Stimulated activated memory B cell treated with anti-CD40 and anti-IgM and Interleukin-4, amounts not matched to agents 10 μg/mL and 1 μg/mL and 100 μg/mL, for 72 hours (primary cell): ENCODE data around the gene ADRA2B.
"Not testable (repeated sequence)": the region's sequence is repeated elsewhere in the genome, so short reads cannot be mapped to it uniquely, and the experiment has no call there.

Experiments
- ATAC-seq: fragments of 150-1000 bp; cut with Tn5 transposase; 2 replicates; pipeline ENCODE4 v1.10.0; 2021
- H3K27ac Mint-ChIP-seq: one replicate; pipeline ENCODE4 v1.8.0; 2022; ENCODE audit warnings: mild to moderate bottlenecking, mixed read lengths
- H3K27me3 Mint-ChIP-seq: one replicate; pipeline ENCODE4 v1.8.0; 2022; ENCODE audit warnings: mixed read lengths
- H3K36me3 Mint-ChIP-seq: one replicate; pipeline ENCODE4 v1.8.0; 2022; ENCODE audit warnings: mixed read lengths
- H3K4me1 Mint-ChIP-seq: one replicate; pipeline ENCODE4 v1.8.0; 2022; ENCODE audit warnings: mixed read lengths
- H3K4me3 Mint-ChIP-seq: one replicate; pipeline ENCODE4 v1.8.0; 2022; ENCODE audit warnings: mild to moderate bottlenecking, moderate library complexity, mixed read lengths
- H3K9me3 Mint-ChIP-seq: one replicate; pipeline ENCODE4 v1.8.0; 2022; ENCODE audit warnings: mixed read lengths

Gene ADRA2B

DNA sequence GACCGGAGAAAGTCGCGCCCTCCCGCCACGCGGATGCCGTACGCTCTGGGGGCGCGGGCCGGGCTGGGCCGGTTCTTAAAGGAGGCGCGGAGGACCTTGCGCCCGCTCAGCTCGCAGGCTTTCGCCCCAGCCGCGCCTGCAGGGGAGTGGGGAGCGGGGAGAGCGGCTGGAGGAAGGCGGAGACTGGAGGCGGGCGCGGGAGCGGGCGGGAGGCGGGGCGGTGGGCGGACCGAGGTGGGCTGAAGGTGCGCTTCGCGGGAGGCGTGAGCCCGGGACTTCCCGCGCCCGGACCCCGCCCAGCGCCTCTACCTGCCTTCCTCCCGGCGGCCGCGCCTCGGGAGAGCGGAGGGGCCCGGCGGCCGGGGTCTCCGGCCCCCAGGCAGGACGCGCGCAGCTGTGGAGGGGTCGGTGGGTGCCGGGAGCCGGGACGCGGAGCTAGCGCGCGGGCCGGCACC is at the start of gene ADRA2B:
Gene ADRA2B (minus strand): TSS at position 148 of the 455 bp plus-strand sequence. CDS start 422 bp downstream, outside the sequence.
- peaks cover 42% of the 10 kb centered on the region for H3K4me1 Mint-ChIP-seq
- H3K9me3 Mint-ChIP-seq, result no peaks in the 10 kb centered on the region
- ATAC-seq, result peak; percentile 75
- peak within 1 kb of the TSS; percentile 73 for H3K4me3 Mint-ChIP-seq
- H3K27me3 Mint-ChIP-seq, result peaks cover 50% of the 10 kb centered on the region
- H3K36me3 Mint-ChIP-seq, result no peaks in the 10 kb centered on the region
- no peak within 1 kb of the TSS for H3K27ac Mint-ChIP-seq

DNA sequence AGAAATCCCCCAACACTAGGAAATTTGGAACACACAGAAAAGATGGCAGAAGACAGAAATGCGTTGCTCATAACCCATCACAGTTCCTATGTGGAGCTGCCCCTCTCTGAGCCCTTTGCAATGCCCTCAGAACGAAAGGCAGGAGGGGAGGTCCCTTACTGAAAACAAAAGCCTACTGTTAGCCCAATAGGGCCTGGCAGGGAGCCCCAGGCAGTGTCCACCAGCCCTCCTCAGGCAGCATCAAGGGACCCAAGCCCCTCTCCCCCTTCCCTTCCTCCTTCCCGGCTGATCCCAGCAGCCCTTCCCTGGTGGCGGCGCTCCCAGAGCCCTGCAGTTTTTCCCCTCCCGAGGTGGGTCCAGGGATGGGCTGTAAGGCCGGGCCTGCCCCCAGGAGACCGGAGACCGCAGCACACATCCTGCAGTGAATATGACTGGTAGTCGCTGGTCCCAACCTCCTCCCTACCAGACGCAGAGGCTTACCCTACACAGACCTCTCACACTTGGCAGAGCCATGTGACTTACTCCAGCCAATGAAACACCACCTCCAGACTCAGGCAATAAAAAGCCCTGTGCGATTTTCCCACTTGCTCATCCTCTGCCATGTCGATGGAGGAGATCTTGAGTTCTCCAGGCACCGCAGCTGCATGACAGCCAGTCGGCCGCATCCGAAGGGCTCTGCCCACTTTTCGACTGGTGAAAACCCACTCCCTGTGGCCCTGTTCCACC is 48.3 kb upstream of the ADRA2B start:
- Mint-ChIP-seq H3K9me3 (peaks cover 4% of the 10 kb centered on the region), H3K4me3 (peak overlapping the region; percentile 92), H3K27me3 (no peaks in the 10 kb centered on the region), H3K36me3 (no peaks in the 10 kb centered on the region), H3K27ac (peak overlapping the region; percentile 98), H3K4me1 (peaks cover 50% of the 10 kb centered on the region)
- ATAC-seq, result peak; percentile 91

- Mint-ChIP-seq H3K9me3 (peaks cover 4% of the 10 kb centered on the region), H3K4me3 (peak overlapping the region; percentile 92), H3K4me1 (peaks cover 54% of the 10 kb centered on the region), H3K27me3 (no peaks in the 10 kb centered on the region), H3K36me3 (no peaks in the 10 kb centered on the region), H3K27ac (peak overlapping the region; percentile 98)
- ATAC-seq, result peak; percentile 85
Observed at GRCh38 chr2:96163768-96164429, 47.5 kb upstream of the ADRA2B start.

- H3K36me3 Mint-ChIP-seq, result no peaks in the 10 kb centered on the region
- peaks cover 4% of the 10 kb centered on the region for H3K9me3 Mint-ChIP-seq
- peak overlapping the region; percentile 98 for H3K27ac Mint-ChIP-seq
- no peaks in the 10 kb centered on the region for H3K27me3 Mint-ChIP-seq
- peak overlapping the region; percentile 92 for H3K4me3 Mint-ChIP-seq
- peak; percentile 1 for ATAC-seq
- peaks cover 56% of the 10 kb centered on the region for H3K4me1 Mint-ChIP-seq
Observed at GRCh38 chr2:96163415-96163767, 47.0 kb upstream of the ADRA2B start.

DNA sequence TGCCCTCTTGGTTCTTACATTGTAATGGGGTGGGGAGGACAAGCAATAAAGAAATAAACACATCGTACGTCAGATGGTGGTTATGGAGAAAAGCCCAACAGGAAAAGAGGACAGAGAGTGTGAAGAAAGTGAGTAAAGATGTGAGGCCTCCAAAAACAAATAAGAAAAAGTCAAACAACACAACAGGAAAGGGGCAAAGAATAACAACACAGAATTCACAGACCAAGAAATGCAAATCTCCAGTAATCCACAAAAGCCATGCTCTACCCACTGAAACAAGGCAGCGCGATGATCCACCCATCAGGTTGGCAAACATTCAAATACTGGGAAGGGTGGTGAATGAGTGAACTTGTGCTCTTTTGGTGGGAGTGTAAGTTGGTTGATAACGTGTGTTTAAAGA is 45.5 kb upstream of the ADRA2B start:
- ATAC-seq, result no peak
- H3K36me3 Mint-ChIP-seq, result no peaks in the 10 kb centered on the region
- peak overlapping the region; percentile 98 for H3K27ac Mint-ChIP-seq
- no peak overlapping the region for H3K4me3 Mint-ChIP-seq
- no peaks in the 10 kb centered on the region for H3K27me3 Mint-ChIP-seq
- peaks cover 71% of the 10 kb centered on the region for H3K4me1 Mint-ChIP-seq
- H3K9me3 Mint-ChIP-seq, result peaks cover 4% of the 10 kb centered on the region

DNA sequence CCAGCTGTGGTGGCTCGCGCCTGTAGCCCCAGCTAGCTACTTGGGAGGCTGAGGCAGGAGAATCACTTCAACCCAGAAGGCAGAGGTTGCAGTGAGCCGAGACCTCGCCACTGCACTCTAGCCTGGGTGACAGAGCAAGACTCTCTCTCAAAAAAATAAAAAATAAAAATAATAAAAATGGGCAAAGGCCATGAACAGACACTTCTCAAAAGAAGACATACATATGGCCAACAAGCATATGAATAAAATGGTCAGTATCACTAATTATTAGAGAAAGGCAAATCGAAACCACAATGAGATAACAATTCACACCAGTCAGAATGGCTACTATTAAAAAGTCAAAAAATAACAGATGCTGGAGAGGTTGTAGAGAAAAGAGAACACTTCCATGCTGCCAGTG is 44.0 kb upstream of the ADRA2B start:
- not testable (repeated sequence) for H3K9me3 Mint-ChIP-seq, H3K27me3 Mint-ChIP-seq, H3K36me3 Mint-ChIP-seq, H3K4me3 Mint-ChIP-seq, ATAC-seq
- H3K27ac Mint-ChIP-seq, result peak overlapping the region; percentile 92
- H3K4me1 Mint-ChIP-seq, result peaks cover 86% of the 10 kb centered on the region

DNA sequence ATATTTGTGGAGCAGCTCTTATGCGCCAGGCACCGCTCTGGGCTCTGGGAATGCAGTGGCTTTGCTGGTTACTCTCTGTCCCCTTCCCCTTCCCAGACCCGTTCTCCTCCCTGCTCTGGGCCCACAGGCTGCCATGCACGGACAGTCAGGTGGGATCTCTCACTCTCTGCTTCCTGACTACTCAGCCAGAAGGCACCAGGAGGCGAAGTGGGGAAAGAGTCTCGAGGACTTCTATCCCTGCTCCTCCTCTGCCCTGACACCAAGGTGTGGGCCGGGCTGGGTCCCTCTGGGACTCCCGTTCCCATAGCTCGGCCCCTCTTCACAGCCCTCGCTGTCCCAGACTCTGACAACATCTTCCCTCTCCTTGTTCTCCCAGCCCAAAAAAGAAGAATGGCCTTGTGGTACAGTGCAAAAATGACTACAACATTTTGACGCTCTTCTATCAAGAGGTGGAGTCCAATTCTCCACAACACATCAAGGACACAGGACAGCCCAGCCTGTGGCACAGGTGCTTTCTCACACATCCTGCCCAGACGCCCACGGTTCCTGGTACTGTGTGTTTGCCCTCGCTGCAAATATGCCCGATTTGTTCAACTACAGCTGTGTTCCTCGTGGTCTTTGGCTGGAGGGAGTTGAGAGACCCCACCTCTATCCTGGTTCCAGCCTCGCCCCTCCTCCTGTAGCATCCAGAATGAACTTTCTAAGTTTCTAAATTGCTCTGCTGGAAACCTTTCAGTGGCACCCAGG is 42.9 kb upstream of the ADRA2B start:
- peaks cover 85% of the 10 kb centered on the region for H3K4me1 Mint-ChIP-seq
- H3K9me3 Mint-ChIP-seq, result peaks cover 4% of the 10 kb centered on the region
- no peaks in the 10 kb centered on the region for H3K36me3 Mint-ChIP-seq
- no peaks in the 10 kb centered on the region for H3K27me3 Mint-ChIP-seq
- no peak for ATAC-seq
- H3K27ac Mint-ChIP-seq, result peak overlapping the region; percentile 92
- H3K4me3 Mint-ChIP-seq, result peak overlapping the region; percentile 43

- H3K4me3 Mint-ChIP-seq, result peak overlapping the region; percentile 38
- no peaks in the 10 kb centered on the region for H3K27me3 Mint-ChIP-seq
- peak overlapping the region; percentile 92 for H3K27ac Mint-ChIP-seq
- H3K36me3 Mint-ChIP-seq, result no peaks in the 10 kb centered on the region
- H3K9me3 Mint-ChIP-seq, result peaks cover 4% of the 10 kb centered on the region
- ATAC-seq, result no peak
- H3K4me1 Mint-ChIP-seq, result peaks cover 84% of the 10 kb centered on the region
Observed at GRCh38 chr2:96158554-96158940, 42.2 kb upstream of the ADRA2B start.

DNA sequence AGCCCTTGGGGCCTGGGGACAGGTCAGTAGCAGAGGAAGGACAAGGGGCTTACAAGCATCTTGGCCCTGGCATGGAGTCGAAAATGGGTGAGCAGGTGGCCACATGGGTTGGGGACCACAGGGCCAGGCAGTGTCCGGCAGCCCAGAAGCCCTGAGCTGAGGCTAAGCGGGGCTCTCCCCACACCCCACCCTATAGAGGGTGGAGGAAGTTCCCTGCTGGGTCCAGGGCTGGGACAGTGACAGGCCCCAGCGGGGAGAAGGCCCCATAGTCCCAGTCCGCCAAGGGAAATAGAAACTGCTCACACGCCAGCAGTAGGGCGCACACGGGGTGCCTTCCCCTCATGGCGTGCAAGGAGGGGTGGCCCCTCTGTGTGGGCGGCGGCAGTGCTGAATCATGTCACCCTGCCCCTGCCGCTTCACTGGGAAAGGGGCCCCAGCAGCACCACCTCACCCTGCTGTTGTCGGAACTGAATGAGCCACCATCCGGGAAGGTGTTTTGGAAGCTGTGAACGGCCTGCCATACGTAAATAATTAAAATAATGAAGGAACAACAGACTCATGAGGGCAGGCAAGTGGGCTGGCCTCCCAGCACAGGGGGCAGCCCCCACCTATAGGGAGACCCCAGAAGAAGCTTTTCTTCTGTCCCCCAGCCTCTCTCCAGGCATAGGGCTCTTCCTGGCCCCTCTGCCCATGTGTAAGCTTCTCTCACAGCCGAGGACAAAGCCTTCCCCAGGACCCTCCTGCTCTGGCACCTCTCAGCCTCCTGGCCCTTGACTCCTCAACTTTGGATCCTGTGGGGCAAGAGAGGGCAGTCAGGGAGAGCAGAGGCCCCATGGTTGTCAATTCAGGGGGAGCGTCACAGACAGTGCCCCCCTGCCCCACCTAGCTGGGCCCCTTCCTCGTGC is 41.5 kb upstream of the ADRA2B start:
- peak; percentile 88 for ATAC-seq
- Mint-ChIP-seq H3K27ac (peak overlapping the region; percentile 92), H3K9me3 (peaks cover 4% of the 10 kb centered on the region), H3K4me3 (peak overlapping the region; percentile 69), H3K36me3 (no peaks in the 10 kb centered on the region), H3K4me1 (peaks cover 81% of the 10 kb centered on the region), H3K27me3 (no peaks in the 10 kb centered on the region)

DNA sequence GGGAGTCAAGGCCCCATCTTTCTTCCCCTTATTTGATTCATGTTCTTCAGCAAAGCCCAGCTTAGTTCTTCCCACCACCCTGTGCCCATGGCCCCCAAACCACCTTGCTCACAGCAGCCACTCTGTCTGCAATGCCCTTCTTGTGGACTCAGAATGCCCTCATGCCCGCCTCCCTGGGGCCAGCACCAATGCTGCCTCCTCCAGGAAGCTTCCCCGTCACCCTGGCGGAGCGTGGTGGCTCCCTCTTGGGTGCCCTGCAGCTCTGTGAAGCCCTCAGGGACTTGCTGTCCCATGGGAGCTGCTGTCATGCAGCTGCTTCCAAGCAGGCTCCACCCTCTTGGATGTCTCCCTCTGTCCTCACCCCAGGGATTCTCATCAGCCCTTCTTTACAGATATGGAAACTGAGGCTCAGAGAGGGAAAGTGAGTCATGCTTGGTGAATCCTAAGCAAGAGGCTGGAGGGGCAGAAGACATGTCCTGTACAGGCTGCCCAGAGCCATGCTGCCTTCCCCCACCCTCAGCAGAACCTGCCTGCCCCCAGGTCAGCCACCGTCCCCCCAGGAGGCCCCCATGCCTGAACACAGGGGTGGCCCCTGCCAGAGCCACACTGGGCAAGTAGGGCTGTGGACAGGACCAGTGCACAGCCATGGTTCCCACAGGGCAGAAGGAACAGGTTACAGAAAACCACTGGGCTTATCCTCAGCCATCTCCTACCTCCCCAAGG is 40.7 kb upstream of the ADRA2B start:
- Mint-ChIP-seq H3K9me3 (peaks cover 4% of the 10 kb centered on the region), H3K4me3 (peak overlapping the region; percentile 69), H3K4me1 (peaks cover 76% of the 10 kb centered on the region), H3K27ac (peak overlapping the region; percentile 92), H3K36me3 (no peaks in the 10 kb centered on the region), H3K27me3 (no peaks in the 10 kb centered on the region)
- ATAC-seq, result peak; percentile 81

DNA sequence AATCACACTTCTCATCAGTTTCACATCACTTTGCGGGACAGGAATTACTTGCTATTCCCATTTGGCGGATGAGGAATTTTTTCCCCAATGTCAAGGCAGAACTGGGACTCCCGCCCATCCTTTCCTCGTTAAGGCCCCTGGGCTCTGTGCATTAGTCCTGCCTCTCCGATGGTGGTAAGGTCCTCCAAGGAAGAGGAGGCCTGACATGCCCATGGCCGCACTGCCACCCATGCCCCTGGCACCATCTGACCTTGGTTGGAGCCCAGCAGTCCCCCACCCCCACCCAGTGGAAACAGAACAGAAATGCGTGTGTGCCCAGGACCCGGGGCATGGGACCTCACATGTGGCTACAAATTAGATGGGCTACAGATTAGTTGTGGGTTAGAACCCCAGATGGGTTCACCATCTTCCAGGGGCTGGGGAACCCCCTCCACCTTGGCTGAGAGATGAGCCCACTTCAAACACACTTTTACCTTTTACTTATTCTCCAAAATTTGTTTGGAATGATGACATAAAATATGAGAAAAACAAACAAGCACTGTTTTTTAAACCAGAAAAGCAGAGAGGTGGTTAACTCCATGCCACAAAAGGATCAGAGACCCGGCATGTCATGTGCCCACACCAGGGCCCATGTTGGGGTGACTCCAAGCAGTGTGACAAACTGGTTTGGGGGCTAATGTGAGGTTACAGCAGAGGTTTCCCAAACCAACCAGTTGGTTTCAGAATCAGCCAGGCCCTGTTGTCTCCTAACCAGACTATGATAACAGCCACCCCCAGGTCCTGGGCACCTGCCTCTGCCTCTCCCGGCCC is 39.8 kb upstream of the ADRA2B start:
- Mint-ChIP-seq H3K36me3 (no peaks in the 10 kb centered on the region), H3K27ac (peak overlapping the region; percentile 92), H3K27me3 (no peaks in the 10 kb centered on the region), H3K4me3 (peak overlapping the region; percentile 69), H3K9me3 (peaks cover 4% of the 10 kb centered on the region), H3K4me1 (peaks cover 78% of the 10 kb centered on the region)
- ATAC-seq, result peak; percentile 3

GRCh38 chr2:96154506-96155380 is 38.4 kb upstream of the ADRA2B start:
- peak overlapping the region; percentile 92 for H3K27ac Mint-ChIP-seq
- H3K4me3 Mint-ChIP-seq, result no peak overlapping the region
- no peaks in the 10 kb centered on the region for H3K36me3 Mint-ChIP-seq
- no peaks in the 10 kb centered on the region for H3K27me3 Mint-ChIP-seq
- H3K4me1 Mint-ChIP-seq, result peaks cover 83% of the 10 kb centered on the region
- ATAC-seq, result no peak
- H3K9me3 Mint-ChIP-seq, result no peaks in the 10 kb centered on the region

DNA sequence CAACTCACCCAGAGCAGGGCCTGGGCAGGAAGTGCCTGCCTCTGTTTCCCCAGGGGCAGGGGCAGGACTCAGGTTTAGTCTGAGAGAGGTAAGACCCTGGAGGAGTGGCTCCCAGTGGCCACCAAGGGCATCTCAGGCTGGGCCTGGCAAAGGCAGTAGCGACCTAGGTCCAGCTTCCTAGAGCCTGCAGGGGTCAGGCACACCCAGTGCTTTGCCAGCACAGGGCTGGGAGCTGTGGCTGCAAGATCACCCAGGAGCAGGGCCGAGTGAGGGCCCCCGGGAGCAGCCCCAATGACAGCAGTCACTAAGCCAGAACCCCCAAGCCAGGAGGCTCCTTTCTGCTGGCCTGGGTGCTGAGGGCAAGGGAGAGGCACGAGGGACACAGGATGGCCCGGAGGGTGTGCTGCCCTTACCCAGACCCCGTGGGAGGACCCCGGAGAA is 37.6 kb upstream of the ADRA2B start:
- peaks cover 78% of the 10 kb centered on the region for H3K4me1 Mint-ChIP-seq

More for the DNA sequence above, 37.6 kb upstream of the ADRA2B start:
- H3K36me3 Mint-ChIP-seq, result no peaks in the 10 kb centered on the region
- H3K9me3 Mint-ChIP-seq, result no peaks in the 10 kb centered on the region
- no peaks in the 10 kb centered on the region for H3K27me3 Mint-ChIP-seq
- H3K4me3 Mint-ChIP-seq, result no peak overlapping the region
- ATAC-seq, result no peak
- H3K27ac Mint-ChIP-seq, result peak overlapping the region; percentile 92
